NT2/D1 (cell line): ENCODE data around the gene SRPK2.

Experiments used
- SUZ12 ChIP-seq: IDR thresholded peaks from 2 replicates; pipeline ENCODE4 v1.6.1; 2011; ENCODE audit not compliant: insufficient read length, insufficient read depth; ENCODE audit errors: extremely low read depth
- YY1 ChIP-seq: IDR thresholded peaks from 2 replicates; pipeline ENCODE4 v1.6.1; 2011; ENCODE audit not compliant: insufficient read length, insufficient read depth
- ZNF274 ChIP-seq: IDR thresholded peaks from 2 replicates; pipeline ENCODE4 v1.6.1; 2011; ENCODE audit warnings: mild to moderate bottlenecking, low read depth, low read length

DNA sequence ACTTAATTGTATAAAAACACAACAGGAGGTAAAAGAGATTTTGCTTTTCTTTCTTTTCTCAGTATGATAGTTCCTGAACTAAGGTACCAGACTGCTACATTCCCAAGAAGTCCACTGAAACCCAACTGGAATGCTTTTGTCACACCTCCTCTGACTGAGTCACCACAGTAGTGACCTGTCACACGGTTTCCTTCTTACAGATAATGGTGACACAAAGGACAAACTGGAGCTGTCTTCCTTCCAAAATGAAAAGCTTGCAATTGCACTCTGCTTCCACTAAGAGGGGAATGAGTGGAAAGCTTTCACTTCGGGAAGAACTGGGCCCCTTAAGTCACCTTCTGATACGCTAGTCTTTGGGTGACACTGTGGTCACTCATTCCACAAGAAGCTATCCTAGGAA lies 252.5 kb downstream of the SRPK2 start:
- TF ChIP-seq ZNF274 (no peak), YY1 (no peak), SUZ12 (no peak)
